Caki2 (cell line): Measurements from ENCODE around the gene GFM2. TPM values are rescaled to one million over a fixed set of nuclear protein-coding genes. Genes with fewer than 3 reads are reported as not detected.

Experiments
- total RNA-seq: library from RNA; depleted of rRNA; stranded (reverse); fragments of >200 nt; shearing (Covaris generic); gene quantifications from 2 replicates; pipeline ENCODE4 v1.2.3, GENCODE V29; 2014; ENCODE audit warnings: low replicate concordance; rRNA removed

GFM2 gene
- total RNA-seq, 1 experiment from 2014 or later = 36.7 TPM

Other genes with a start within 250 kb of the GFM2 start
- 10.6 and 27.2 TPM in 2 replicates for gene ENC1, start 126.4 kb downstream of the GFM2 start, total RNA-seq
- 119 and 151 TPM in 2 replicates for gene HEXB, start 81.9 kb downstream of the GFM2 start, total RNA-seq
- 14.4 and 22.8 TPM in 2 replicates for gene NSA2, start 132 bp upstream of the GFM2 start, total RNA-seq
- 2.0 and 10.0 TPM in 2 replicates for gene FAM169A, start 99.3 kb upstream of the GFM2 start, total RNA-seq